ENCODE measurements around the gene BUD31.
A peak's percentile ranks its signal among the peaks of the same experiment; 100 is the strongest.
"Not testable (repeated sequence)": the region's sequence is repeated elsewhere in the genome, so short reads cannot be mapped to it uniquely, and the experiment has no call there.

The BUD31 gene

DNA sequence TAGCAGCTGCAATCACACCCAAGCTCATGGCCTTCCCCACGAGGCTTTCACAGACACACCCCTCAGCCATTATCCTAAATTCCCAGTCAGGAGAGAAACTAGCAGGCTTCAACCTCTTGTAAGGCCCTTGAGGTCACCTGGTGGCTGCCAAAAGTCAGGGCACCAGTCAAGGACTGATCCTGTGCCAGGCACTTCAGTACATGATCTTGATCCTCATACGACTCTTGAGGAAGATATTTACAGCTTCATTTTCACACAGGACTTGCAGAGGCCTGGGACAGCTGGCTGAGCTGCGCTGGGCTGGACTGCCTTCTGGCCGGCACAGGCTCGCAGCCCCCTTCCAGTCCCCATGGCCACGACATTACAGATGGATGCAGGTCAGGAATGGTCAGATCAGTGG lies 9.2 kb upstream of the BUD31 start:
- DNase-seq: no peak

- no peak for DNase-seq
Measured at GRCh38 chr7:99402854-99403253, 5.9 kb upstream of the BUD31 start.

GRCh38 chr7:99403764-99404163 lies 5.0 kb upstream of the BUD31 start:
- no peak for DNase-seq

DNA sequence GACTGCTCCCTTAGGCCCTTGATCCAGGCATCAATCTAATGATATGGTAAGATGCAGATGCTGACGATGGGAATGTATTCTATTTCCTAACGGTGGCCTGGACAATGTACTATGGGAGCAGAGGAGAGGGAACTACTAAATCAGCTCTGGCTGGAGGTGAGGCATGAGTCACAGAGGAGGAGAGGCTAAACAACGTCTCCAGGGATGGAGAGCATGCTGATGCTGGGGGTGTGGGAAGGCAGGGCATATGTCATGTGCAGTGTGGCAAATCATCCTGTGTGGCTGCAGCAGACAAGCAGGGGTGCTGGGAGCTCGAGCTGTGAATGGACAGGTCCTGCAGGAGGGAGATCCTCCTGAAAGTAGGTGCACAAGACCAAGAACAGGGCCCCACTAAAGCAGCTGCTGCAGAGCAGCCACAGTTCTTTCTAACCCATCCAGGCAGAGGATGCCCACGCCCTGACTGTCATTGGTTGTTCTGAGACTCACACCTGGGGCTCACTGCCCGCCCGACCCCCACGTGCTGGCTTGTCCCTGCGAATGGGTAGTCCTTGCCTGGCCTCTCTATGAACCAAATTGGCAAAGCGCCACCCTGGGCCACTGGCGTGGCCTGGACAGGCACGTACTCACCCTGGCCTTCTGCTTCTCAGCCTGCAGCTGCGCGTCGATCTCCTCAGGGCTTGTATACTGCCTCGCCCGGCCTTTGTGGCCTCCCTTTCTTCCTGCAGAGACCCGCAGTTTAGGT lies 4.4 kb upstream of the BUD31 start:
- DNase-seq: no peak

GRCh38 chr7:99404977-99405320 lies 3.8 kb upstream of the BUD31 start:
- DNase-seq: no peak

DNA sequence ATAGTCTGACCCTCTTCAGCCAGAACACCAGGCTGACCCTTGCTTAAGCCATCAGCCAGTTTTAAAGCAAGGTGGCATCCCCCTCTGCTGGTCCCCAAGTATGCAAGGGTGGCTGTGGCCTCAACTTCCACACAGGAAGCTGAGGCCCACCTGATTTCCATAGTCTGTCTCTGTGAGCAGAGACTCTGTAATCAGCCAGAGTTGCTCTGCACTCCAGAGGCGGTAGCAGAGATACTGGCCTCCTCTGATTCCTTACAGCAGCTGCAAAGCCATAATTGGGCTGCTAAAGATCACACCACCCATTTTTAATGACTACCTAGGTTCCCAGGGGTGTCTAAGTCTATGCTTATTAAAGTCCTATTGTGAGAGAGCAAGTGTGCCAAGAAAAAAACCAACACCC lies 2.2 kb upstream of the BUD31 start:
- DNase-seq: no peak

DNA sequence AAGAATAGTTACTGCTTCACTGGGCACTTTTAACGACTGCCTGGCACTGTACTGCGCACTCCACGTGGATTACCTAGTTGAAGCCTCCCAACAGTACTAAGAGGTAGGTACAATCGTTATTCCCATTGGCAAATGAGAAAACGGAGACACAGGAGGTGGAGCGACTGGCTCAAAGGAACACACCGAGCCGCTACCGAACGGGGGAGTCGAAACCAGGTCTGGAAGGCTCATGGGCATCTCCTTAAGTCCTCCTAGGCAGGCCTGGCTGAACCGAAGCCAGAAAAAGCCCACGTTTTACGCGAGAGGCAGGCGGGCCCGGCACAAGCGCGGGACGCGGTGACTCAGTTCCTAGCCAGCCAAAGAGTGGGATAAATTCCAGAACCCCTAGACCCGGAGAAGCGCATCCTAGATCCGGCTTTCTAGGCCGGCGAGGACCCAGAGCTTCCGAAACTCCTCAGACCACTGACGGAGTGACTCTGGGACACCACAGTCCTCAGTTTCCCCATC lies 844 bp upstream of the BUD31 start:
- DNase-seq: peak; percentile 39

GRCh38 chr7:99409192-99409572 lies 413 bp downstream of the BUD31 start:
- DNase-seq: no peak

- no peak for DNase-seq
Measured at GRCh38 chr7:99409806-99410205, 1.0 kb downstream of the BUD31 start.

- DNase-seq: no peak
Measured at GRCh38 chr7:99410635-99411034, 1.9 kb downstream of the BUD31 start.

DNA sequence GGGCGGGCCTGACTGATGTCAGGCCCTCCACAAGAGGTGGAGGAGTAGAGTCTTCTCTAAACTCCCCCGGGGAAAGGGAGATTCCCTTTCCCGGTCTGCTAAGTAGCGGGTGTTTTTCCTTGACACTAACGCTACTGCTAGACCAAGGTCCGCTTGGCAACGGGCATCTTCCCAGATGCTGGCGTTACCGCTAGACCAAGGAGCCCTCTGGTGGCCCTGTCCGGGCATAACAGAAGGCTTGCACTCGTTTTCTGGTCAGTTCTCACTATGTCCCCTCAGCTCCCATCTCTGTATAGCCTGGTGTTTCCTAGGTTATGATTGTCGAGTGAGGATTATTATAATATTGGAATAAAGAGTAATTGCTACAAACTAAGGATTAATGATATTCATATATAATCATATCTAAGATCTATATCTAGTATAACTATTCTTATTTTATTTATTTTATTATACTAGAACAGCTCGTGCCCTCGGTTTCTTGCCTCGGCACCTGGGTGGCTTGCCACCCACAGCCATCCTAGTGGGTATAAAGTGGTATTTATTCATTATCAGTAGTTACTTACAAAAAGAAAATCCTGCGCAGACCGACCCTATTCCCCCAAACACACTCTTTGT lies 6.9 kb downstream of the BUD31 start:
- DNase-seq: not testable (repeated sequence)

- no peak for DNase-seq
Measured at GRCh38 chr7:99418260-99418659, 9.5 kb downstream of the BUD31 start.

GRCh38 chr7:99419323-99420021 lies 10.7 kb downstream of the BUD31 start:
- no peak for DNase-seq

DNA sequence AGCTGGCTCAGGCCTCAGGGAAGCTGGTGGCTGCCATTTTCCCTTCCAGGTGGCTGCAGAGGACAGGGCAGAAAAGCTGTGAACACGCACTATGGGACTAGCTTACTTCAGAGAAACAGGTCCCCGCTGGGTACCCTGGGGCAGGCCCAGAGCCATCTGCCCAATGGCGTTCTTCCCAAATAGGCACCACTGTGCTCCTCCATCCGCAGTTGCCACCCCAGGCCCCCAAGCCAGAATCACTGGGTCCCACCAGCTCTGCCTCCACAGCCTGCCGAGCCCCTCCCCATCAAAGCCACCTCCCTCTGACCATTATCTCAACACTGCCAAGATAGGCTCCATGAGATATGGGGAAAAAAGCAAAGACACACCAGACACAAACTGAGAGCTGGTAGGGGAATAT lies 11.4 kb downstream of the BUD31 start:
- DNase-seq: no peak

DNA sequence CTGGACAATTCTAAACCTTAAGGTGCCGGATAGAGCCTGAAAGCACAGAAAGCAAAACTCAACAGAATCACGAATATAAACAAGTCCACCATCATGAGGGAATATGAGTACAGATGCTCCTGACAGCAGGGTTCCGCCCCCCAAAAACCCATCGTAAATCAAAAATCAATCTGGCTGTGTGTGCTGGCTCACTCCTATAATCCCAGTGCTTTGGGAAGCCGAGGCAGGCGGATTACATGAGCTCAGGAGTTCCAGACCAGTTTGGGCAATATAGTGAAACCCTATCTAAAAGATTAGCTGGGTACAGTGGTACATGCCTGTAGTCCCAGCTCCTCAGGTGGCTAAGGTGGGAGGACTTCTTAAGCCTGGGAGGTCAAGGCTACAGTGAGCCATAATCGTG lies 12.2 kb downstream of the BUD31 start:
- no peak for DNase-seq

GRCh38 chr7:99422186-99422585 lies 13.4 kb downstream of the BUD31 start:
- no peak for DNase-seq

DNA sequence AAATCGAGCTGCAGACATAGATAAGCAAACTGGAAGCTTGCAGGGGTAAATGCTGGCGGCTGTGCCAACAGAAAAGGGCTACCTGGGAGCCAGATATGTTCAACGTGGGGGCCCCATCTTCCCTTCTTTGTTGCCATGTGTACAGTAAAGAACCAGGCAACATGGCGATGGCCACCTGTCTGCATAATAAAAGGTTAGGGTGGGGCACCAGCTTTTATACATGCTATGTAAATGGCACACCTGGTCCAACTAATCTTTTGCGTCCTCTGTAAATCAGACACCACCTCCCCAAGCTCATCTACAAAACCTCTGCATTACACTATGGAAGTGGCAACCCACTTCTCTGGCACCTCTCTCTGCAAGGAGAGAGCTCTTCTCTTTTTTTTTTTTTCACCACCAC lies 13.9 kb downstream of the BUD31 start:
- DNase-seq: no peak

- no peak for DNase-seq
Measured at GRCh38 chr7:99424932-99425730, 16.4 kb downstream of the BUD31 start.

DNA sequence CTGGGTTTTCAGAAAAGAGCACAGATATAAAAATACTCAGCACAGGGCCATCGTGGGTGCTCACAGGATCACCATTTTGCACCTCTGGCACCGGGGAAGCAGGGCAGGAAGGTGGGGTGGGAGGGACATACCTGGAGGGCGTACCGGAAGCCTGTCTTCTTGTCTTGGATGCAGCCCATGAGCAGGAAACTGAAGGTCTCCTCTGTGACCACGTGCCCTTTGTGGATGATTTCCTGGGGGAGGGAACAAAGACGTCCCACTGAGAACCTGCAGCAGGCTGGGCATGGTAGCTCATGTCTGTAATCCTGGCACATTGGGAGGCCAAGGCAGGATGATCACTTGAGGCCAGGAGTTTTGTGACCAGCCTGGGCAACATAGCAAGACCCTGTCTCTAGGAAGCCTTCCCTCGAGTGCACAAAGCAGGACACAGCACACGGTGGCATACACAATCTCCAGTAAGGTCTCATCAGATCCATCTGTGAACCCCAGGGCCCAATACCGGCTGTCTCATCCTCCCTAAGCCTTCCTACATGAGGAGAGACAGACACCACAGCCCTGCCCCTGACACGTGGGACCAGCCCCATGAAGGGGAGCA lies 20.3 kb downstream of the BUD31 start:
- DNase-seq: peak; percentile 36

DNA sequence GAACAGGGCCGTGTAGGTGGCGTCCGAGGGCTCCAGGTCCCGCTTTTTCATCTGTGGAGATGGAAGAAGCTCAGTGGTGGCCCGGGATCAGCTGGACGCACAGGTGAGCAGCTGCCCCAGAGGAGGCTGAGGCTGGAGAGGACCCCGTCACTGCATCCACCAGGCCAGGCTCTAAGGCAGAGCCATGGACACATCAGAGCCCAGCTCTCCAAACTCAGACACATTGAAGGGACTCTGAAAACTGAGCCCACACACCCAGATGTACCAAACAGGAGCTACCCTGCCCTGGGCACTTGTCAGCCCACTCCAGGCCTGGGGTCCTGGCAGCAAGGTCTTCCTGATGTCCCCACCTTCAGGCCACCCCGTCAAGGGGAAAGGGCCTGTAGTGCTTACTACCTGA lies 21.0 kb downstream of the BUD31 start:
- DNase-seq: no peak

DNA sequence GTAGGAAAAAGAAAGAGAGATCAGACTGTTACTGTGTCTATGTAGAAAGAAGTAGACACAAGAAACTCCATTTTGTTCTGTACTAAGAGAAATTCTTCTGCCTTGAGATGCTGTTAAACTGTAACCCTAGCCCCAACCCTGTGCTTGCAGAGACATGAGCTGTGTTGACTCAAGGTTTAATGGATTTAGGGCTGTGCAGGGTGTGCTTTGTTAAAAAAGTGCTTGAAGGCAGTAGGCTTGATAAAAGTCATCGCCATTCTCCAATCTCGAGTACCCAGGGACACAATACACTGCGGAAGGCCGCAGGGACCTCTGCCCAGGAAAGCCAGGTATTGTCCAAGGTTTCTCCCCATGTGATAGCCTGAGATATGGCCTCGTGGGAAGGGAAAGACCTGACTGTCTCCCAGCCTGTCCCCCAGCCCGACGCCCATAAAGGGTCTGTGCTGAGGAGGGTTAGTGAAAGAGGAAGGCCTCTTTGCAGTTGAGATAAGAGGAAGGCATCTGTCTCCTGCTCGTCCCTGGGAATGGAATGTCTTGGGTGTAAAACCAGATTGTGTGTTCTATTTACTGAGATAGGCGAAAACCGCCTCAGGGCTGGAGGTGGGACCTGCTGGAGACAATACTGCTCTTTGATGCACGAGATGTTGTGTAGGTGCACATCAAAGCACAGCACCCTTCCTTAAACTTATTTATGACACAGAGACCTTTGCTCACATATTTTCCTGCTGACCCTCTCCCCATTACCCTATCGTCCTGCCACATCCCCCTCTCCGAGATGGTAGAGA lies 23.2 kb downstream of the BUD31 start:
- not testable (repeated sequence) for DNase-seq

GRCh38 chr7:99433158-99433557 lies 24.4 kb downstream of the BUD31 start:
- DNase-seq: no peak
